ENCODE measurements around the gene ATP6V0D1.

- TF ChIP-seq CTCF (IDR thresholded peaks at IDR 0.05) (no peak), POLR2A (IDR thresholded peaks at IDR 0.05) (no peak)
Measured at GRCh38 chr16:67433131-67433719, 47.7 kb downstream of the ATP6V0D1 start.
